Rectal smooth muscle tissue (tissue), 1 donor: Measurements from ENCODE around the gene NEB.
"Not testable (repeated sequence)": the region's sequence is repeated elsewhere in the genome, so short reads cannot be mapped to it uniquely, and the experiment has no call there.

Source experiments
- H3K27ac ChIP-seq: one replicate; pipeline ENCODE4 v1.7.0; 2013; ENCODE audit warnings: low read depth, low read length, inconsistent platforms
- H3K27me3 ChIP-seq: one replicate; pipeline ENCODE4 v1.7.0; 2013; ENCODE audit warnings: low read length; ENCODE audit not compliant: control insufficient read depth, insufficient read depth
- H3K36me3 ChIP-seq: one replicate; pipeline ENCODE4 v1.7.0; 2013; ENCODE audit warnings: low read length; ENCODE audit not compliant: control insufficient read depth, insufficient read depth
- H3K4me1 ChIP-seq: one replicate; pipeline ENCODE4 v1.7.0; 2013; ENCODE audit warnings: low read length; ENCODE audit not compliant: control insufficient read depth, insufficient read depth
- H3K4me3 ChIP-seq: one replicate; pipeline ENCODE4 v1.7.0; 2013; ENCODE audit warnings: low read length
- H3K9ac ChIP-seq: one replicate; pipeline ENCODE4 v1.7.0; 2013; ENCODE audit warnings: low read length

NEB gene

DNA sequence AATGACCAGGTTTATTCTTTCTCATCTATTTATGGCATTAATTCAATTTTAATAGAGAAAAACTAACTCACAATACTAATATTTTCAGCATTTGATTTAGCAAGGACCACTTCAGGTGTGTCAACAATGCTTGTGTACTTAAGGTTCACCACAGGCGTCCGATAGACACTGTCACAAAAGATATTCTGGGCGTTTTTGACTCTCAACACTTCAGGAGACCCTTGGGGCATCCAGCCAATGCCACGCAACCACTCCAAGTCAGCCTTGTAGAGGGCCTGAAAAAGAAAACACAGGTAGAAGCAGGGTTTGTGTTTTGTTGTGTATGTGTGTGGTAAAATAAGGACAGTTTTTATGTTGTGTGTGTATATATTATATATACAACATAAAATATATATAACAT is 158.2 kb downstream of the NEB start:
- Histone ChIP-seq H3K27ac (no peak overlapping the region), H3K36me3 (no peaks in the 10 kb centered on the region), H3K9ac (no peak overlapping the region), H3K4me3 (no peak overlapping the region), H3K4me1 (no peaks in the 10 kb centered on the region), H3K27me3 (no peaks in the 10 kb centered on the region)

DNA sequence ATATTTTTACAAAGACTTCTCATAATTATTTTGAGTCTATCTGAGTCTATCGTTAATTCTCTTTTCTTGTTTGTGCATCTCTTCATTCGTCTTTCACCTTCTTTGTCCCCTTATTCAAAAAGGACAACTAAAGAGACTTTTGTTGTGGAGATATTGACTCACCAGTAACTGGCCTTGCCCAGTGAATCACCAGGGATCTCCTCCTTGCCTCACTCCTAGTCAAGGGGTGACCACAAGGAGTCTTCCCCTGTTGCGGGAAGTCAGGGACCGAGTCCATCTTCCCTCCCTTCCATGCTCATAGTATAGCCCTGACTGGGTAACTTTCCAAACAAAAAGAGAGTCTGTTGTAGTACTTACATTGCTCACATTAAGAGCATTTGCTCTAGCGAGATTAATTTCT is 158.9 kb downstream of the NEB start:
- Histone ChIP-seq H3K36me3 (no peaks in the 10 kb centered on the region), H3K4me3 (no peak overlapping the region), H3K9ac (no peak overlapping the region), H3K27ac (no peak overlapping the region), H3K27me3 (no peaks in the 10 kb centered on the region), H3K4me1 (no peaks in the 10 kb centered on the region)

DNA sequence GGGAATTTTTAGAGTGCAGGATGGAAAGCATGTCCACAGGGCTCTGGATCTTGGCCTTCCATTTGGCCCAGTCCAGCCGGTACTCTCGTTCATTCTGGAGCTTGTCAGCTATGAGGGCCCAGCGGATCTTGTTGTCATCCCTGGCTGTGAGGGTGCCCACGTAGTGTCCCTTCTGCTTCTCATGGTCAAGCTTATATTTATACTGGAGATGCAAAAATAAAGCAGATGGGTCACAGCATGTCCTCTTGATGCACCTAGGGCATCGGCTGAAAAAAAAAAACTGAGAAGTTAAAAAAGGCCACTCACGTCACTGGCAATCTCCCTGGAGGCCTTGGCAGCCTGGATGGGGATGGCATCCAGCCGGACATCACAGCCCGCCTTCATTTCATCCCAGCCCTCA is 164.1 kb downstream of the NEB start:
- H3K9ac ChIP-seq = no peak overlapping the region
- H3K27ac ChIP-seq = no peak overlapping the region
- H3K27me3 ChIP-seq = no peaks in the 10 kb centered on the region
- no peaks in the 10 kb centered on the region for H3K36me3 ChIP-seq
- no peak overlapping the region for H3K4me3 ChIP-seq
- H3K4me1 ChIP-seq = no peaks in the 10 kb centered on the region

DNA sequence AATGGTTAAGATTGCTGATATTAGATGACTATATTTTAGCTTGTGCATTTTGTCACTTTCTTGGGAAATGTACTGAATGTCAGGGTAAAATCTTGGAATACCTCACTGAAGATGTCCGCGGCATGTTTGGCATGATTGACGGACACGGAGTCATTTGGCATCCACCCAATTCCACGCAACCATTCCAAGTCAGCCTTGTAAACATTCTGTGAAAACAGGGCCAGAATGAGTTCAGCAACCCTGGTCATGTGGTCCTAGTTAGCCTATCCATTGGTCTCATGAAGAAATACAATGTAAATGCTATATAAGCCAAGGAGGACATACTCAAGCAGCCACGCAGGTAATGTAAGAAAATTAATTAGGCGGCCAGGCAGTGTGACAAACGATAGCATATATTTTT is 165.1 kb downstream of the NEB start:
- Histone ChIP-seq H3K4me3 (no peak overlapping the region), H3K27me3 (no peaks in the 10 kb centered on the region), H3K4me1 (no peaks in the 10 kb centered on the region), H3K9ac (no peak overlapping the region), H3K36me3 (no peaks in the 10 kb centered on the region), H3K27ac (no peak overlapping the region)

DNA sequence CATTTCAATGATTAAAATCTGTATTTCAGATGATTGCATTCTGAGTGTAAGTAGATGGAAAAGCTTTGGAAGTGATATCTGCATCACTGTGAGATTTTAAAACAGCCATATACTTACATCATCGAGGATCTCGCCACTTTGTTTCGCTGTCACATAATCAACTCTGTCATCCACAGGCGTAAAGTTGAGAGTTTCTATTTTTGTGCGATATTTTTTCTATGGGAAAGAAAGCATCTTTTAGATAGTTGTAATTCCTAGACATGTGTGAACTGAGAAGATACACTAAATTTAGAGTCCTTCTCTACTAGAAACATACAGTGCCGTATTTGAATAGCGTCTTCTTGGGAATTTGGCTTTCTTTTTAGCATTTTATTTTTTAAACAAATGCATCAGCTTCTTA is 165.8 kb downstream of the NEB start:
- Histone ChIP-seq H3K27ac (no peak overlapping the region), H3K9ac (no peak overlapping the region), H3K4me3 (no peak overlapping the region), H3K36me3 (no peaks in the 10 kb centered on the region), H3K4me1 (no peaks in the 10 kb centered on the region), H3K27me3 (no peaks in the 10 kb centered on the region)

DNA sequence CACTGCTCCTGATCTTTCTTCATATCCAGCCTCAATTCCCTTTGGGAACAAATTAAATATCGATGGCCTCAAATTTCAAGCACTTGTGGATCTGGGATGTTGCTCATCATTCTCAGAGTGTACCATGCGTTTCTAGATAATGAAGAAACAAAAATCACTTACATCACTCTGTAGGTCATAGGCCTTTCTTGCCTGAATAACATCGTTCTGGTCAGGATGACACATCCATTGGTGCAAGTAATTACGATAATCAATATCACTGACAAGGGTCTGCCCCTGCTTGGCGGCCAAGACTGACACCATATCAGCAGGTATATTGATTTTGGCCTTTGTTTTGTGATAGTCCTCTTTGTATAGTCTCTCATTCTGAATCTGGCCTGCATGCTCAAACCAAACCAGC is 167.3 kb downstream of the NEB start:
- Histone ChIP-seq H3K4me1 (no peaks in the 10 kb centered on the region), H3K4me3 (no peak overlapping the region), H3K27me3 (no peaks in the 10 kb centered on the region), H3K9ac (no peak overlapping the region), H3K36me3 (no peaks in the 10 kb centered on the region), H3K27ac (no peak overlapping the region)

DNA sequence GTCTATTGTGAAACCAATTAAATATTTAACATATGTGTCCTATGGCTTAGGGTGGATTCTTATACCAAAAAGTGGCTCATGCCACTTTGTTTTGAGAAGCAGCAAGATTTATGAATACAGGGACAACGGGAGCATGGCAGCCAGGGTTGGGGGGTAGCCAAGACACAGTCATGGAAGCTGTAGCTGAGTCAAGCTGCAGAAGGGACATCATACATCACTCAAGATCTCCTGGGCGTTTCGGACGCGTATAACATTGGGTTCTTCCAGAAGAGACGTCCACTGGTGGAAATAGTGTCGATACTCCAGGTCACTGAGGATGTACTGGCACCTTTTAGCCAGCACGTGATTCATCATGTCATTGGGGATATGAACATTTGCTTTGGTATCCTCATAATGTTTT is 171.9 kb downstream of the NEB start:
- H3K4me1 ChIP-seq = no peaks in the 10 kb centered on the region
- H3K36me3 ChIP-seq = no peaks in the 10 kb centered on the region
- no peak overlapping the region for H3K27ac ChIP-seq
- H3K9ac ChIP-seq = no peak overlapping the region
- no peaks in the 10 kb centered on the region for H3K27me3 ChIP-seq
- no peak overlapping the region for H3K4me3 ChIP-seq

DNA sequence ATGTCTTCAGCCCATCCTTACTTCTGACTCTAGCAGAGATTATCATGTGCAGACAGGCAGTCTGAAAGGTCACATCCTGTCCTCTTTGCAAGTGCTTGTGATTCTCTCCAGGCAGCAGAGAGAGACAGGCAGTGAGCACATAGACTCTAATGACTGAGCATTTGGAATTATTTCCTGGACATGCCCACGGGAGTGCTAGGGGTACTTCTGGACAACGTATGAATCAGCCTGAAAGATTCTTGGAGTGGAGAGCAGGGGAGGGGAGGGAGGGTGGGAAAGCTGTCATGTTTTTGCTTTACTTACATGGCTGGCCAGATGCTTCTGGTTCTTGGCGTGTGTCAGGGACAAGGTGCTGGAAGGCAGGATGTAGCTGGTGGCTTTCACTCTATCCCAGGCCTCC is 174.0 kb downstream of the NEB start:
- no peak overlapping the region for H3K9ac ChIP-seq
- no peaks in the 10 kb centered on the region for H3K27me3 ChIP-seq
- H3K36me3 ChIP-seq = no peaks in the 10 kb centered on the region
- no peaks in the 10 kb centered on the region for H3K4me1 ChIP-seq
- H3K27ac ChIP-seq = no peak overlapping the region
- no peak overlapping the region for H3K4me3 ChIP-seq

DNA sequence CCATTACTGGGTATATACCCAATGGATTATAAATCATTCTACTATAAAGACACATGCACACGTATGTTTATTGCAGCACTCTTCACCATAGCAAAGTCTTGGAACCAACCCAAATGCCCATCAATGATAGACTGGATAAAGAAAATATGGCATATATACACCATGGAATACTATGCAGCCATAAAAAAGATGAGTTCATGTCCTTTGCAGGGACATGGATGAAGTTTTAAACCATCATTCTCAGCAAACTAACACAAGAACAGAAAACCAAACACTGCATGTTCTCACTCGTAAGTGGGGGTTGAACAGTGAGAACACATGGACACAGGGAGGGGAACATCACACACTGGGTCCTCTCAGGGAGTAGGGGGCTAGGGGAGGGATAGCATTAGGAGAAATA is 174.8 kb downstream of the NEB start:
- not testable (repeated sequence) for H3K9ac ChIP-seq, H3K4me3 ChIP-seq, H3K27me3 ChIP-seq, H3K36me3 ChIP-seq, H3K27ac ChIP-seq, H3K4me1 ChIP-seq

DNA sequence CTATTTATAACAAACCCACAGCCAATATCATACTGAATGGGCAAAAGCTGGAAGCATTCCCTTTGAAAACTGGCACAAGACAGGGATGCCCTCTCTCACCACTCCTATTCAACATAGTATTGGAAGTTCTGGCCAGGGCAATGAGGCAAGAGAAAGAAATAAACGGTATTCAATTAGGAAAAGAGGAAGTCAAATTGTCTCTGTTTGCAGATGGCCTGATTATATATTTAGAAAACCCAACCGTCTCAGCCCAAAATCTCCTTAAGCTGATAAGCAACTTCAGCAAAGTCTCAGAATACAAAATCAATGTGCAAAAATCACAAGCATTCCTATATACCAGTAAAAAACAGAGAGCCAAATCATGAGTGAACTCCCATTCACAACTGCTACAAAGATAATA is 176.4 kb downstream of the NEB start:
- H3K27ac ChIP-seq, H3K4me3 ChIP-seq, H3K27me3 ChIP-seq, H3K4me1 ChIP-seq, H3K9ac ChIP-seq, H3K36me3 ChIP-seq: not testable (repeated sequence)

DNA sequence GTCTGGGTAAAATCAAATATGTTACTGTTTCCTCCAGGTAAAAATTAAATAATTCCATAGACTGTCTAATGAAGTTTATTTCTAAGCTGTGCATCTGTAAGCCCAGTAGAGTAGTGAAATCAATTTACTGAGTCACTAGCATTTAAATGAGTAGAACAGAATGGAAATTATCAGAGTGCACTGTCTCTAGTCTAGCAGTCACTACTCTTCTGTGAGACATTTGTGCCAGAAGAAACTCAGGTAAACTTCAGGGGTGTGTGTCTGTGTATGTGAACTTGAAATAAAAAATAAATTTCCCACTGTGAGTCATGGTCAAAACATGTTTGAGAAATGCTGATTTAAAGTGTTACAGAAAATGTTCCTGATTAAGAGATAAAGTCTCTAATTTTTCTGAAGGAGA is 178.2 kb downstream of the NEB start:
- no peak overlapping the region for H3K9ac ChIP-seq
- H3K4me1 ChIP-seq = no peaks in the 10 kb centered on the region
- H3K36me3 ChIP-seq = no peaks in the 10 kb centered on the region
- no peak overlapping the region for H3K4me3 ChIP-seq
- H3K27me3 ChIP-seq = no peaks in the 10 kb centered on the region
- H3K27ac ChIP-seq = no peak overlapping the region

DNA sequence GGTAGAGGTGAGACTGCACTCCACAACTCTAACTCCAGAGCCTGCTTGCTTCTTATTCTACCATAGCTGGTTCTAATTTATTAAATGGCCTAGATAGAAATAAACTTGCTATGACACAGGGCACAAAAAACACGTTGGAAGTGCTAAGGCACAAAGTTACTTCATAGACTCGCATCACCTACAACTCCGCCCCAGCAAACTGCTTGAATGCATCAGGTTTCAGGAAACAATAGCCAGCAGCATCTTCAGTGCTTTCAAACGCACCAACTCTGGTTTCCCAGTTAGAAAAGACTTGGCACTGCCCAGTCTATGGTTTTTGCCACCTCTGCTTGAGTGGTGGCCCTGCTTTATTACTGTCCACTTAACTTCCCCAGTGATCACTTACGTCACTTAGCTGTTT is 182.0 kb downstream of the NEB start:
- H3K9ac ChIP-seq = no peak overlapping the region
- H3K4me3 ChIP-seq = no peak overlapping the region
- no peaks in the 10 kb centered on the region for H3K27me3 ChIP-seq
- H3K4me1 ChIP-seq = no peaks in the 10 kb centered on the region
- H3K27ac ChIP-seq = no peak overlapping the region
- H3K36me3 ChIP-seq = no peaks in the 10 kb centered on the region

DNA sequence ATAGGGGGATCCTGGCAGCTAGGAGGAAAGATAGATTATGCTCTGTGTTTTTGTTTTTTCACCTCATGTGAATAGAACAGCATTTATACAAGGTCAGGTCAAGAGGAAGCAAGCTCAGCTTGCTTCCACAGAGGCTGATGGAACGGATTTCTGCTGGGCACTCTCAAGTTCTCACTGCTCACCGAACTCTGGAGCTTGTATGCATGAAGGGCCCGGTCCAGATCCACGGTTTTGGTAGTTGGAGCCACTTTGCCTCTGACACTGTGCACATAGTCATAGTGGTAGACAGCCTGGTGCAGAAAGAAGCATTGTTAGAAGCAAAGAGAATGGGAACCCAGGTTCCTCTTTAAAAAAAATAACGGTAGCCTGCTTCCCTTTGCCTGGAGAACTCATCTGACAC is 182.7 kb downstream of the NEB start:
- Histone ChIP-seq H3K9ac (no peak overlapping the region), H3K27ac (no peak overlapping the region), H3K36me3 (no peaks in the 10 kb centered on the region), H3K4me1 (no peaks in the 10 kb centered on the region), H3K4me3 (no peak overlapping the region), H3K27me3 (no peaks in the 10 kb centered on the region)

DNA sequence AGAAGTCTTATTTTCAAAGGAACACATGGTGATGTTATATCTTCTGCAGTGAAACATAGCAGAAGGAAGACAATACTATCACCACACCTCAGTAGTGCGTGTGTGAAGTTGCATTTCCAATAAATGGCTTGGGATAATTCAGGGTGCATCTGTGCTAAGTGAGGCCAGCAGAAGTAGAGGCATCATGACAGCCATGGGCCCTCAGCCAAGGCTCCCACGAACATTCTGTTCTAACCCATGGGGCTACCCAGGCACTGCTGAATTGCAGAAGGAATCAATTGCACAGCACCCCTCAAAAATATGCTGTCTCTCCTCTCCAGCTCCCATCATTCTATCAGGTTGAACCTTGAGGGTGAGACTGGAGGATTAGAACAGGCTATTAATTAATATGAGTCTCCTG is 185.1 kb downstream of the NEB start:
- Histone ChIP-seq H3K36me3 (no peaks in the 10 kb centered on the region), H3K4me1 (no peaks in the 10 kb centered on the region), H3K27me3 (no peaks in the 10 kb centered on the region), H3K9ac (no peak overlapping the region), H3K4me3 (no peak overlapping the region), H3K27ac (no peak overlapping the region)
